ENCODE results near the gene CASK.

- TF ChIP-seq, protein P1, sequence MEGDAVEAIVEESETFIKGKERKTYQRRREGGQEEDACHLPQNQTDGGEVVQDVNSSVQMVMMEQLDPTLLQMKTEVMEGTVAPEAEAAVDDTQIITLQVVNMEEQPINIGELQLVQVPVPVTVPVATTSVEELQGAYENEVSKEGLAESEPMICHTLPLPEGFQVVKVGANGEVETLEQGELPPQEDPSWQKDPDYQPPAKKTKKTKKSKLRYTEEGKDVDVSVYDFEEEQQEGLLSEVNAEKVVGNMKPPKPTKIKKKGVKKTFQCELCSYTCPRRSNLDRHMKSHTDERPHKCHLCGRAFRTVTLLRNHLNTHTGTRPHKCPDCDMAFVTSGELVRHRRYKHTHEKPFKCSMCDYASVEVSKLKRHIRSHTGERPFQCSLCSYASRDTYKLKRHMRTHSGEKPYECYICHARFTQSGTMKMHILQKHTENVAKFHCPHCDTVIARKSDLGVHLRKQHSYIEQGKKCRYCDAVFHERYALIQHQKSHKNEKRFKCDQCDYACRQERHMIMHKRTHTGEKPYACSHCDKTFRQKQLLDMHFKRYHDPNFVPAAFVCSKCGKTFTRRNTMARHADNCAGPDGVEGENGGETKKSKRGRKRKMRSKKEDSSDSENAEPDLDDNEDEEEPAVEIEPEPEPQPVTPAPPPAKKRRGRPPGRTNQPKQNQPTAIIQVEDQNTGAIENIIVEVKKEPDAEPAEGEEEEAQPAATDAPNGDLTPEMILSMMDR (IDR thresholded peaks at IDR 0.05) = no peak
- TF ChIP-seq POLR2A (IDR thresholded peaks at IDR 0.05) = no peak
These were observed 207.1 kb downstream of the CASK start for GRCh38 chrX:41716222-41716621.

All from Peyer's patch (tissue), 4 donors.